OCI-LY7 (cell line): Measurements from ENCODE around the gene PTP4A2. TPM values are rescaled to one million over a fixed set of nuclear protein-coding genes. Genes with fewer than 3 reads are reported as not detected.

ENCODE experiments used
- BruUV-seq: library from RNA; stranded (reverse); fragments of 400-500 nt; replicated peaks from 2 replicates; lab custom pipeline; 2021; lab: Mats Ljungman, UMichigan
- CTCF ChIA-PET: fragments of 300-600 bp; sonication (Branson Sonifier 250); formaldehyde crosslinking; loops from one replicate; lab custom pipeline; 2022; ENCODE audit warnings: antibody characterized with exemption; ENCODE audit not compliant: unreplicated experiment; lab: Charles Lee
- POLR2A ChIA-PET: fragments of 300-600 bp; sonication (Branson Sonifier 250); formaldehyde crosslinking; loops from one replicate; lab custom pipeline; 2022; ENCODE audit warnings: antibody characterized with exemption; lab: Charles Lee
- DNase-seq: peaks from one replicate; pipeline ENCODE4 v3.0.0-alpha.2; 2015; ENCODE audit warnings: low spot score
- H2AFZ ChIP-seq: fragments of 200-600 bp; sonication (generic), shearing (Covaris generic); 2 replicates; pipeline ENCODE4 v1.6.1; 2014; ENCODE audit warnings: mild to moderate bottlenecking, antibody characterized with exemption, low read length, moderate library complexity
- H3K27ac ChIP-seq: fragments of 200-600 bp; sonication (generic); 2 replicates; pipeline ENCODE4 v1.5.1; 2014; ENCODE audit warnings: mixed run types, low read depth, mild to moderate bottlenecking, moderate library complexity, low read length, inconsistent platforms; ENCODE audit not compliant: poor library complexity, severe bottlenecking
- H3K36me3 ChIP-seq: fragments of 200-600 bp; sonication (generic); 2 replicates; pipeline ENCODE4 v1.6.1; 2014; ENCODE audit warnings: mild to moderate bottlenecking, antibody characterized with exemption, low read length, moderate library complexity, mixed read lengths; ENCODE audit not compliant: insufficient read depth
- H3K4me1 ChIP-seq: fragments of 200-600 bp; sonication (generic); 2 replicates; pipeline ENCODE4 v1.5.1; 2014; ENCODE audit warnings: mild to moderate bottlenecking, low read length; ENCODE audit not compliant: insufficient read depth, poor library complexity, severe bottlenecking
- H3K4me2 ChIP-seq: fragments of 200-600 bp; sonication (generic); 2 replicates; pipeline ENCODE4 v1.6.1; 2014; ENCODE audit warnings: mild to moderate bottlenecking, low read length
- H3K4me3 ChIP-seq: fragments of 200-600 bp; sonication (generic); 2 replicates; pipeline ENCODE4 v1.5.1; 2014; ENCODE audit warnings: mild to moderate bottlenecking, low read depth, low read length; ENCODE audit not compliant: poor library complexity, severe bottlenecking
- H3K79me2 ChIP-seq: fragments of 200-600 bp; sonication (generic); 2 replicates; pipeline ENCODE4 v1.6.1; 2016; ENCODE audit warnings: low read depth, mild to moderate bottlenecking, low read length, moderate library complexity, mixed read lengths; ENCODE audit not compliant: insufficient read depth
- H3K9me2 ChIP-seq: fragments of 200-600 bp; sonication (generic); 2 replicates; pipeline ENCODE4 v1.6.1; 2016; ENCODE audit warnings: mild to moderate bottlenecking, low read length, mixed read lengths; ENCODE audit not compliant: insufficient read depth
- H3K9me3 ChIP-seq: fragments of 200-600 bp; sonication (generic); 2 replicates; pipeline ENCODE4 v1.6.1; 2014; ENCODE audit warnings: mild to moderate bottlenecking, mixed run types, low read length, mixed read lengths
- H4K20me1 ChIP-seq: fragments of 200-600 bp; sonication (generic); 2 replicates; pipeline ENCODE4 v1.6.1; 2014; ENCODE audit warnings: mild to moderate bottlenecking, antibody characterized with exemption, low read length, moderate library complexity, mixed read lengths; ENCODE audit not compliant: insufficient read depth
- EZH2phosphoT487 ChIP-seq: fragments of 200-600 bp; sonication (generic); IDR thresholded peaks from 2 replicates; pipeline ENCODE4 v1.6.1; 2018; ENCODE audit warnings: low read depth, borderline replicate concordance, mild to moderate bottlenecking, mixed run types, antibody characterized with exemption, low read length, moderate library complexity, mixed read lengths
- intact Hi-C: fragments of 100-400 bp; cut with micrococcal nuclease; formaldehyde crosslinking; loops from one replicate; pipeline ENCODE4 v1.10.0; 2022; ENCODE audit not compliant: unreplicated experiment
- total RNA-seq, 2 experiments: library from RNA; depleted of rRNA in 1 of 2; stranded (reverse); fragments of >200 nt in 1 of 2; shearing (Covaris generic) in 1 of 2; gene quantifications; 2 replicates each; pipeline ENCODE4 v1.2.3, GENCODE V29; 2014 to 2022
- TF ChIP-seq, protein P1 (sequence below): fragments of 200-600 bp; sonication (generic); conservative IDR thresholded peaks from 2 replicates; pipeline ENCODE4 v1.5.1; 2014; ENCODE audit warnings: mild to moderate bottlenecking, antibody characterized with exemption, low read length, moderate library complexity, mixed read lengths

The PTP4A2 gene
- total RNA-seq, 2 experiments from 2014 or later = 196 to 208 TPM

DNA sequence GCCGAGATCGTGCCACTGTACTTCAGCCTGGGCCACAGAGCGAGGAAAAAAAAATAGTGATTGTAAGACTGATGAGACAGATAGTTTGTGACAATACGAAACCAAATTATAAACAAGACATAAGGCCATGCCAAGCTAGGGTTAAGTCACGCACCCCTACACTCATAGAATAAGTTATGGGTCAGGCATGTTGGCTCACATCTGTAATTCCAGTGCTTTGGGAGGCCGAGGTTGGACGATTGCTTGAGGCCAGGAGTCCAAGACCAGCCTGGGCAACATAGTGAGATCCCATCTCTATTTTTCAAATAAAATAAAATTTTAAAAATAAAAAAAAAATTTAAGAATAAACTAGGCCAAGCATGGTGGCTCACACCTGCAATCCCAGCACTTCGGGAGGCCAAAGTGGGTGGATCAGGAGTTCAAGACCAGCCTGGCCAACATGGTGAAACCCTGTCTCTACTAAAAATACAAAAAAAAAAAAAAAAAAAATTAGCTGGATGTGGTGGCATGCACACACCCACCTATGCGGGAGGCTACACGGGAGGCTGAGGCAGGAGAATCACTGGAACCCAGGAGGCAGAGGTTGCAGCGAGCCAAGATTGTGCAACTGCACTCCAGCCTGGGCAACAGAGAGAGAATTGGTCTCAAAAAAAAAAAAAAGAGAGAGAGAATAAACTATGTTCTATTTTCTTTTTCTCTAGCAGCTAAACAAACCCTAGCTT, 72.3 kb downstream of the PTP4A2 start:
- no peak overlapping the region for H3K27ac ChIP-seq
- ChIA-PET CTCF (interaction anchor here (0.5 kb wide), 1 partner anchor 141 kb away, joined by 4 read pairs; no protein-coding TSS in a partner anchor), POLR2A (interaction anchor here (0.5 kb wide), 1 partner anchor 39 kb away, joined by 3 read pairs; no protein-coding TSS in a partner anchor)
- H3K4me2 ChIP-seq = peak overlapping the region; percentile 51; the same call in 1 of the 2 replicates
- no peak for DNase-seq
- no peaks in the 10 kb centered on the region for H3K9me3 ChIP-seq
- H3K4me1 ChIP-seq = peaks cover 17% of the 10 kb centered on the region
- H2AFZ ChIP-seq = peak overlapping the region; percentile 34; the same call in 1 of the 2 replicates
- no peaks in the 10 kb centered on the region for H3K9me2 ChIP-seq
- no peaks in the 10 kb centered on the region for H3K36me3 ChIP-seq
- no peak overlapping the region for H3K4me3 ChIP-seq
- no TSS peak for BruUV-seq
- TF ChIP-seq, protein P1, sequence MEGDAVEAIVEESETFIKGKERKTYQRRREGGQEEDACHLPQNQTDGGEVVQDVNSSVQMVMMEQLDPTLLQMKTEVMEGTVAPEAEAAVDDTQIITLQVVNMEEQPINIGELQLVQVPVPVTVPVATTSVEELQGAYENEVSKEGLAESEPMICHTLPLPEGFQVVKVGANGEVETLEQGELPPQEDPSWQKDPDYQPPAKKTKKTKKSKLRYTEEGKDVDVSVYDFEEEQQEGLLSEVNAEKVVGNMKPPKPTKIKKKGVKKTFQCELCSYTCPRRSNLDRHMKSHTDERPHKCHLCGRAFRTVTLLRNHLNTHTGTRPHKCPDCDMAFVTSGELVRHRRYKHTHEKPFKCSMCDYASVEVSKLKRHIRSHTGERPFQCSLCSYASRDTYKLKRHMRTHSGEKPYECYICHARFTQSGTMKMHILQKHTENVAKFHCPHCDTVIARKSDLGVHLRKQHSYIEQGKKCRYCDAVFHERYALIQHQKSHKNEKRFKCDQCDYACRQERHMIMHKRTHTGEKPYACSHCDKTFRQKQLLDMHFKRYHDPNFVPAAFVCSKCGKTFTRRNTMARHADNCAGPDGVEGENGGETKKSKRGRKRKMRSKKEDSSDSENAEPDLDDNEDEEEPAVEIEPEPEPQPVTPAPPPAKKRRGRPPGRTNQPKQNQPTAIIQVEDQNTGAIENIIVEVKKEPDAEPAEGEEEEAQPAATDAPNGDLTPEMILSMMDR = no peak
- TF ChIP-seq EZH2phosphoT487 = no peak
- intact Hi-C loops = no loop called here
- H4K20me1 ChIP-seq = no peaks in the 10 kb centered on the region
- H3K79me2 ChIP-seq = no peaks in the 10 kb centered on the region

DNA sequence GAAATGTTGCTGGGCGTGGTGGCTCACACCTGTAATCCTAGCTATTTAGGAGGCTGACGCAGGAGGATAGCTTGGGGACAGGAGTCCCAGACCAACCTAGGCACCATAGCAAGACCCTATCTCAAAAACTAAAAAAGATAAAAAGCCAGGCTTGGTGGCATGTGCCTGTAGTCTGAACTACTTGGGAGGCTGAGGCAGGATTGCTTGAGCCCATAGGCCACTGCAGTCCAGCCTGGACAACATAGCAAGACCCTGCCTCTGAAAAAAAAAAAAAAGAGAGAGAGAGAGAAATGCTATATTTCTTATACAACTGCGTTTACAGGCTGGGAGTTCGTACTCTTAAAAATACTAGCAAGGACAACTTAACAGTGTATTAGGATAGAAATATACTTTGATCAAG, 76.1 kb downstream of the PTP4A2 start:
- Histone ChIP-seq H3K27ac (no peak overlapping the region), H3K79me2 (no peaks in the 10 kb centered on the region), H3K9me2 (no peaks in the 10 kb centered on the region), H3K4me3 (no peak overlapping the region), H3K4me1 (peaks cover 17% of the 10 kb centered on the region), H3K9me3 (no peaks in the 10 kb centered on the region), H3K36me3 (no peaks in the 10 kb centered on the region), H2AFZ (no peak overlapping the region), H3K4me2 (no peak overlapping the region), H4K20me1 (no peaks in the 10 kb centered on the region)
- BruUV-seq = no TSS peak
- intact Hi-C loops = loop anchor here (5.0 kb wide), 1 partner anchor 100 kb away; no protein-coding TSS in a partner anchor
- TF ChIP-seq, protein P1 = no peak
- TF ChIP-seq EZH2phosphoT487 = no peak
- CTCF ChIA-PET = no interaction called here
- POLR2A ChIA-PET = interaction anchor here (0.6 kb wide), 1 partner anchor 148 kb away, joined by 3 read pairs; no protein-coding TSS in a partner anchor
- DNase-seq = no peak

DNA sequence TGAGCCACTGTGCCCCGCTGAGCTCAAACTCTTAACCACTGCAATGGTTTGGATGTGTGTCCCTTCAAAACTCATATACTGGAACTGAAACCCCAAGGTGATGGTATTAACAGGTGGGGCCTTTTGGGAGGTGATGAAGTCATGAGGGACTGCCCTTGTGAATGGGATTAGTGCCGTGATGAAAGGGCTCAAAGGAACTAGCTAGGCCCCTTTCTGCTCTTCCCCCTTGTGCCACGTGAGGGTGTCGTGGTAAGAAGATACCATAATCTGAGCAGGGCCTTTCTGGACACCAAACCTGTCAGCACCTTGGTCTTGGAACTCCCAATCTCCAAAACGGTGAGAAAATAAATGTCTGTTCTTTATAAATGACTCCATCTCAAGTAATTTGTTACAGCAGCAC, 76.8 kb downstream of the PTP4A2 start:
- ChIA-PET CTCF (interaction anchor here (1.2 kb wide), 1 partner anchor 103 kb away, joined by 4 read pairs; no protein-coding TSS in a partner anchor), POLR2A (interaction anchor here (0.6 kb wide), 1 partner anchor 33 kb away, joined by 6 read pairs; no protein-coding TSS in a partner anchor)
- Histone ChIP-seq H3K4me2 (no peak overlapping the region), H3K9me3 (no peaks in the 10 kb centered on the region), H3K36me3 (no peaks in the 10 kb centered on the region), H3K79me2 (no peaks in the 10 kb centered on the region), H3K27ac (no peak overlapping the region), H3K9me2 (no peaks in the 10 kb centered on the region), H2AFZ (no peak overlapping the region), H3K4me1 (peaks cover 10% of the 10 kb centered on the region), H4K20me1 (no peaks in the 10 kb centered on the region), H3K4me3 (no peak overlapping the region)
- DNase-seq = peak; percentile 59
- no TSS peak for BruUV-seq
- intact Hi-C loops = loop anchor here (5.0 kb wide), 1 partner anchor 101 kb away; no protein-coding TSS in a partner anchor
- TF ChIP-seq EZH2phosphoT487 = no peak
- TF ChIP-seq, protein P1 = peak; percentile 49
